Activated gamma-delta T cell treated with anti-CD3 and anti-CD28 coated beads, Interleukin-2, amount 50 U/mL, for 16 hours (primary cell): Measurements from ENCODE around the gene CLTB.
"Not testable (repeated sequence)": the region's sequence is repeated elsewhere in the genome, so short reads cannot be mapped to it uniquely, and the experiment has no call there.

Source experiments
- DNase-seq: peaks from one replicate; pipeline ENCODE4 v3.0.0-alpha.2; 2020; ENCODE audit warnings: low read depth

The CLTB gene

GRCh38 chr5:176427971-176428370, 11.6 kb upstream of the CLTB start:
- no peak for DNase-seq

DNA sequence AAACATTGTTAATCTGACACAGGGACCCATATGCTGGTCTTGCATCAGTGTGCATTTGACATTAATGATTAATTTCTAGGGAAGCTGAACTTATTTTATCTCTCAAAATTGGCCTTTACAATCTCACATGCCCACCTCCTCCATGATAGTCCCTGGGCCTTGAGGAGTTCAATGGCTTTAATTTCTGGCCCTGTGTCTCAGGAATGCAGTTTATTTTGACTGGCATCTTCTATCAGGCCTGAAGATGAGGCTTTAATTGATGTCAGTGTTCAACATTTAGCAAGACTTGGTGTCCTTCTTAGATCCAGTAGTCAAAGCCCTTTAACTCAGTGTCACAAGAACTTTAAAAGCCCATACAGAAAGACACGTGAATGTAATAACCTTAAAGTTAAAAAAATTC, 10.5 kb upstream of the CLTB start:
- no peak for DNase-seq

DNA sequence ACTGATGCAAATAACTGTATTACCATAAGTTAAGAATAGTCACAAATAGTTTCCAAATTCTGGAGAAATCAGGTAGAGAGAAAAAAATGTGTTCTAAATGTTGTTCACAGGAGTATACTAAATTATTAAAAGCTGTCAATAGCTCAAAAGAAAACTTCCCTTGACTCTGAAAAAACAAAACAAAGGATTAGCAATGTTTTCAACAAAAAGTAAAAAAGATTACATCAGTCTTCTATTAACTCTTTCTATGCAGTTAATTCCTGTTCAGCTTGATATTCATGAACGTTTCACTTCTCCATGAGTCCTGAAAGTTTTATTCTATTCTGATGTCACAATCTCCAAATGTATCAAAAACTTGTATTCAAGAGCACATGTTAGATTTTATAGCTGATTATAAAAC, 9.5 kb upstream of the CLTB start:
- no peak for DNase-seq

GRCh38 chr5:176425138-176425537, 8.8 kb upstream of the CLTB start:
- DNase-seq = no peak

DNA sequence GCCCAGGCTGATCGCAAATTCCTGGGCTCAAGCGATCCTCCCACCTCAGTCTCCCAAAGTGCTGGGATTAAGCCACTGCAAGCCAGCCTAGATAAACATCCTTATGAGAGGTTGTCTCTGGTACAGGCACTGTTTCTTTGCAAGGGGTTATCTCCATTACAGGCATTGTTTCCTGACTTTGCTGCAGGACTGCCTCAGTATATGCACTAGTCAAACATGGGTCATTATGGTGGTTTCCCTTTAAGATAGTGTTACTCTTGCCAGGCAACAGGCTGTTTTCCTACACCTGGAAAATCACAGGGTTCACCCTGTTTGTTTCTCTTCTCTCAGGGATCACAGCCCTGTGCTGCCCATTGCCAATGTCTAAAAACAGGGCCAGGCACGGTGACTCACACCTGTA, 7.8 kb upstream of the CLTB start:
- no peak for DNase-seq

DNA sequence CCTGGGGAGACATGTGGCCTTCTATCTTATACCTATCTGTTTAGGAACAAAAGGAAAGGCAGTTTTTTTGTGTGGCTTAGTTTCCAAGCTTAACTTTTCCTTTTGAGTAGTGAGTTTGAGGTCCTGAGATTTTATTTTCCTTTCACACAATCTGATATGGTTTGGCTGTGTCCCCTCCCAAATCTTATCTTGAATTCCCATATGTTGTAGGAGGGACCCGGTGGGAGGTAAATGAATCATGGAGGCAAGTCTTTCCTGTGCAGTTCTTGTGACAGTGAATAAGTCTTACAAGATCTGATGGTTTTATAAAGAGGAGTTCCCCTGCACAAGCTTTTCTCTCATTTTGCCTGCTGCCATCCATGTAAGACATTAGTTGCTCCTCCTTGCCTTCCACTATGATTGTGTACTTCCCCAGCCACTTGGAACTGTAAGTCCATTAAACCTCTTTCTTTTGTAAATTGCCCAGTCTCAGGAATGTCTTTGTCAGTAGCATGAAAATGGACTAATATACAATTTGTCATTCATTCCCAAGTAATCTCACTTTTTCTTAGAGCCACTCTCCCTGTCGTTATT, 4.7 kb upstream of the CLTB start:
- DNase-seq = no peak

DNA sequence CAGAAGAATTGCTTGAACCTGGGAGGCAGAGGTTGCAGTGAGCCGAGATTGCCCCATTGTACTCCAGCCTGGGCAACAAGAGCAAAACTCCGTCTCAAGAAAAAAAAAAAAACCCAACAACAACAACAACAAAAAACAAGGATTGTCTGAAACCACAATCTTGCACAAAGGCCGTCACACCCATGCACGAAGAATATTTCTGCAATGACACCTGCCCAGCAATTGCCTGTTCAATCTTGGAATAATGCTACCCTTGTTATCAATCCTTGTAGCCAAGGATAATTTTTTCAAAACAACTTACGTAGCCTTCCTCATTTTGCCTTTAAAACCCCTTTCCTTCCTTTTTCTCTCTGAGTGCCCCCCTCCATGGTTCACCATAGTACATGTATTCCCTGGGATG, 3.7 kb upstream of the CLTB start:
- DNase-seq = no peak

GRCh38 chr5:176418251-176418650, 1.9 kb upstream of the CLTB start:
- DNase-seq = no peak

DNA sequence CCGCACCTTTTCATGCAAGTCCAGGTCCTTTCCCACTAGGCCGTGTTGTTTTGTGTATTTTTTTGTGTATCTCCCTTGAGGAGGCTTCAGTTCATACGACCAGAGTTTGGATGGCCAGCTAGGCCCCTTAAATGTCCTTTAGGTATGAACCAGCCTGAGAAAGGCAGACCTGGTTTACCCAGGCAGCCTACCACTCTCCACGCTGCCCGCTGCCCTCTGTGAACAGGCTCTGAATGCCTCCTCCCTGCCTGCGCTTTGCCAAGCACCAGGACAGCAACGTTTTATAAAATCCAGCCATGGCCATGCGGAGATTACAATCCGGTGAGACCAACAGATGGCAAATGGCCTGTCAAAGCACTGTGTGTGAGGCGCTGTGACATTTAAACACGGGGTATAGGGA, 626 bp upstream of the CLTB start:
- DNase-seq = no peak

GRCh38 chr5:176415240-176415951, 943 bp downstream of the CLTB start:
- no peak for DNase-seq

GRCh38 chr5:176414704-176415103, 1.6 kb downstream of the CLTB start:
- no peak for DNase-seq

GRCh38 chr5:176413709-176414191, 2.6 kb downstream of the CLTB start:
- DNase-seq = no peak

- no peak for DNase-seq
Measured at GRCh38 chr5:176413255-176413565, 3.1 kb downstream of the CLTB start.

DNA sequence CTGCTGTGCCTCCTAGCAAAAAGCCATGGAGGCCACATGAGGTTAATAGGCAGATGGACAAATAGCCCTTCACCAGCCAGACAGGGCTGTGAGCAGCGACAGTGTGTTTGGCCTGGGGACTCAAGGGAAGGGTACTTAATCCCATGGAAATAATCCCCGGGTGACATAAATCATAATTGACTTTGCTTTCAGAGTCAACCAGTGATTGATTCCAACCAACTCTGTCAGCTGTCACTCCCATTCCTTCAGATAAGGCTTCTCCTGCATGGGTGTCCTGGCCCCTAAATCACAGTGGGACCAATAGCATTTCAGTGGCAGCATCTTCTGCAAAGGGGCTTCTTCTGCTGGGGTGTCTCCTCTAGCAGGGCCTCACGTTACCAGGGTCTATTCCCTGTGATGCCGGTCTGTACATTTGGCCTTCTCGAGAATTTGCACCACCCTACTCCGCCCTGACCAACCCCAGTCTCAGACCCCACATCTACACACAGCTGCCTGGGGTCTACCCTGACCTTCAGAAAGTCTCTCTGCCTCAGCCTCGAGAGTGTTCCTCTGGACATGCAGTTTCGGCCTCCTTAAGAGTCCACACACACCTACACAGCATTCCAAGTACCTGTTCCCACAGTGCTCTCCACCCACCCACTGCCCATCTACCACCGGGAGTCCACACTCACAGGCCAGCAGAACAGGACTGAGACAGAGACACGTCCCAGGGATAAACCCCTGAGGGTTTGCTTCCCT, 3.7 kb downstream of the CLTB start:
- no peak for DNase-seq

- no peak for DNase-seq
Measured at GRCh38 chr5:176410486-176411180, 5.7 kb downstream of the CLTB start.

DNA sequence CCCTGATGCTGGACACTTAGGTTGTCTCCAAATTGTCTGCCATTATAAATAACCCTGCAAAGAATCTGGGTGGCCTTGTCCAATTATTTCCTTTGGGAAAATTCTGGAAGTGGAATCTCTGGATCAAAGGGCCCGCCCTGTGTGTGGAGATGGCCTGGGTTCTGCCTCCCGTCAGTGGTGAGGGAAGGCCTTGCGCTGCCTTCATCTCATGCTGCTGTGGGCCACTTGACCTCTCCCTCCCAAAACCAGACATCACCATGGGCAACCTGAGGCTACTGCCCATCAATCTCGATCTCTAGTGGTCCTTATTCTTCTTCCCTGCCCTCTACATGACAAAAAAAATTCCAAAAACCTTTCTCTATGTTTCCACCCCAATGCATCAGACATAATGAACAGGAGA, 6.6 kb downstream of the CLTB start:
- no peak for DNase-seq

GRCh38 chr5:176408590-176408989, 7.7 kb downstream of the CLTB start:
- DNase-seq = no peak

GRCh38 chr5:176408252-176408573, 8.1 kb downstream of the CLTB start:
- DNase-seq = not testable (repeated sequence)

- DNase-seq = no peak
Measured at GRCh38 chr5:176407456-176408251, 8.7 kb downstream of the CLTB start.

GRCh38 chr5:176406436-176407052, 9.8 kb downstream of the CLTB start:
- no peak for DNase-seq

- no peak for DNase-seq
Measured at GRCh38 chr5:176405656-176406435, 10.5 kb downstream of the CLTB start.
